GM19468 (cell line): ENCODE data around the gene ARHGDIG.

ENCODE experiments used
- ATAC-seq: cut with Tn5 transposase; IDR thresholded peaks from one replicate; pipeline ENCODE4 v1.9.1; 2021; ENCODE audit warnings: mild to moderate bottlenecking, moderate library complexity, moderate number of reproducible peaks; ENCODE audit not compliant: unreplicated experiment; ENCODE audit errors: extremely low read depth

ARHGDIG gene

DNA sequence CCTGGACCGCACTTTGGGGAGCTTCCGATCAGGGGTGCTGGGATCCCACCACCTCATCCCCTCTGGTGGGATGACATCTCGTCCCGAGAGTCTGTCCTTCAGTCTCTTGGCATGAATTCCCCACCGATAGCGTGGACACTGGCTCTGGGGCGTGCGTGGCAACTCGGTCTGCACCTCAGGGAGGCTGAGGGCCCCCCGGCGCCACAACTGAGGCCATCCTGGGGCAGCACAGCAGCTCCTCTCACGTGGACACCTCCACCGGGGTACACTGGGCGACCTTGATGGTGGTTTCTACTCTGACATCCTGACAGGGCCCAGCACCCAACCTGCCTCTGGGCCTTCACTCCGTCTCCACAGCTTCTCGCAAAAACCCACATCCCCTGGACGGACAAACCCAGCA is 11.1 kb downstream of the ARHGDIG start:
- ATAC-seq: no peak

GRCh38 chr16:293043-293775 is 12.8 kb downstream of the ARHGDIG start:
- ATAC-seq: no peak

DNA sequence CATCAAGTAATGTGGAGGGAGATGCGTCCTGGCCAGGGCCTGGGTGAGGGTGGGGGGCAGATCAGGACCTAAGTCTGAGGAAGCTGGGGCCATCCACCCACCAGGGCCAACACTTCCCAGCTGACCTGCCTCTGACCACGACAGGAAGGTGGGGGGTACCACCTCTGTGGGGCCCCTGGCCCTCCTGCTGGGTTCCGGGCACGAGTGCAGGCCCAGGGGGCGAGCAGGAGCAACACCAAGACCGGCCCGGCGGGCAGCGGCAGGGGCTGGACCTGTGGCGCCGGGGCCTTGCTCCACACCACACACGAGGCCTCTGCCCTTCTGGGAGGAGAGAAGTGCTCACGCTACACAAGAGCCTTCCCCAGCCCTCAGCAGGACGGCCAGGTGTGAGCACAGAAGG is 15.9 kb downstream of the ARHGDIG start:
- ATAC-seq: no peak

DNA sequence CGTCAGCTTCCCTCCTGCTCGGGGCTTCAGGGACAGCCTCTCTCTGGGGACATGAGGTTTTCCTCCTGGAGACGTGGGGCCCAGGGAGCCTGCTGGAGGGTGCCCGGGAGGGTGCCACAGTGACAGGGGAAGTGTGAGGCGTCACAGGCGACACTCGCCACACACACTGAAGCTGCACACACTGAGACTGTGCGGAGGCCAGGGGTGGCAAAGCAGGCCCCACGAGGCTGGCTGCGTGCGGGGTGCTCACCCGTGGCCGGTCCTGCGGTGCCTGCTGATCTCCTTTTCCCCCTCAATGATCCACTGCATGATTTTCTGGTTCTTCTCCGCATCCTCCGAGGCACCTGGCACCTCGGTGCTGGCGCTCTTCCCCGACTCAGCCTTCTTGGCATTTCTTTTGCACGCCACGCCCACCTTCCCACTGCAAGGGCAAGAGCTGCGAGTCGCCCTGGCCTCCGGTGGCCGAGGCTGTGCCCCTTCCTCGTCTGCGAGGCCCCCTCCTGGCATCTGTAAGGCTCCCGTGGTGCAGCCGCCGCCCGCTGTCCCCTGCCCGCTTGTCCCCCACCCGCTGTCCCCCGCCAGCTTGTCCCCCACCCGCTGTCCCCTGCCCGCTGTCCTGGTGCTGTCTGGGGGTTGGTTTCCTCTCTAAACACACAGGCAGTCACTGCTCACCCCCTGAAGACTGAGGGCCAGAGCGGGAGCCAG is 16.6 kb downstream of the ARHGDIG start:
- ATAC-seq: no peak

GRCh38 chr16:297832-298231 is 17.4 kb downstream of the ARHGDIG start:
- ATAC-seq: no peak

GRCh38 chr16:301235-301634 is 20.8 kb downstream of the ARHGDIG start:
- ATAC-seq: no peak

DNA sequence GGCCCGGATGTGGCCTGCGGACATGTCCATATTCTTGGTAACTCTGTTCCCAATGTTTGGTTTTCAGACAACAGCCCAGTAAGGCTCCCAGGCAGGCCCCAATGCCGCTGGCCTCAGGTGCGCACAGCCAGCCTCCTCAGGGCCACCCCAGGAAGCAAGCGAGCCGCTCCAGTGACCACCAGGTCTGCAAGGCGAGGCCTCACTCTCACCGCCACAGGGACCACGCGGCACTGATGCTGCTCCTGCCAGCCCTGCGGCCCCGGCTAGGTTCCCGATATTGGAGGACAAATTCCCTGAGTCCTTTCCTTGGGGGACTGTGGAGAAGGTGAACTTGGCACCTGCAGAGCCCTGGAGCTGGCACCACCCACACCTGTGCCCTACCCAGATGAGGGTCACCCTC is 21.6 kb downstream of the ARHGDIG start:
- no peak for ATAC-seq

GRCh38 chr16:303760-304505 is 23.5 kb downstream of the ARHGDIG start:
- ATAC-seq: no peak

GRCh38 chr16:305916-306626 is 25.7 kb downstream of the ARHGDIG start:
- ATAC-seq: no peak

GRCh38 chr16:306911-307370 is 26.6 kb downstream of the ARHGDIG start:
- no peak for ATAC-seq

DNA sequence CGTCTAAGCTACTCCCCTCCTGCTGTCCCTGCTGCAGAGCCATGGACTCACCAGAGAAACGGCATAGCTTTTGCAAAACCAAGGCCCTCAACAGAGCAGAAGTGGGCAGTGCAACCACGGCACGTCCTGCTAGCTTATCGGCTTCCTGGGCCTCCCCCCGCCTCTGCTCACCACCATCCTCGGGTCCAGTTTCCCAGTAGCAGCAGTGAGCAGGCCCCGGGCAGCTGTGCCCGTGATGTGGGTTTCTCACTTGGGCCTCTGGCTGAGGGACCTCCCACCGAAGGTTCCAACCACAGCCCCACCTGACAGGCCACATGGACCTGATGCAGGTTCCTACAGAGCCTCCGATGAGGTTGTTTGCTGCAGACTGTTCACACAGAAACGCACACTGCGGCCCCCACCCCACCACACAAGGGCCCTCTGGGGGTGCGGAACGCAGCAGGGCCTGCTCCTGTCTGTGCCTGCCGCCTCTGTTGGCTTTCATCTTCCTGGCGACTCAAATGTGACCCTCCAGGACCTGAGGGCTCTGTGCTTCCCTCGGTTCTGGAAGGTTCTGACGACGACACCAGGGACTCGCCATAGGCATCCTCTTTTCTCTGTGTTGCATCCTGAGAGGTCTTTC is 27.4 kb downstream of the ARHGDIG start:
- ATAC-seq: no peak

GRCh38 chr16:309476-309875 is 29.1 kb downstream of the ARHGDIG start:
- no peak for ATAC-seq

- ATAC-seq: no peak
Observed at GRCh38 chr16:311725-312124, 31.3 kb downstream of the ARHGDIG start.

- no peak for ATAC-seq
Observed at GRCh38 chr16:314351-314750, 34.0 kb downstream of the ARHGDIG start.

DNA sequence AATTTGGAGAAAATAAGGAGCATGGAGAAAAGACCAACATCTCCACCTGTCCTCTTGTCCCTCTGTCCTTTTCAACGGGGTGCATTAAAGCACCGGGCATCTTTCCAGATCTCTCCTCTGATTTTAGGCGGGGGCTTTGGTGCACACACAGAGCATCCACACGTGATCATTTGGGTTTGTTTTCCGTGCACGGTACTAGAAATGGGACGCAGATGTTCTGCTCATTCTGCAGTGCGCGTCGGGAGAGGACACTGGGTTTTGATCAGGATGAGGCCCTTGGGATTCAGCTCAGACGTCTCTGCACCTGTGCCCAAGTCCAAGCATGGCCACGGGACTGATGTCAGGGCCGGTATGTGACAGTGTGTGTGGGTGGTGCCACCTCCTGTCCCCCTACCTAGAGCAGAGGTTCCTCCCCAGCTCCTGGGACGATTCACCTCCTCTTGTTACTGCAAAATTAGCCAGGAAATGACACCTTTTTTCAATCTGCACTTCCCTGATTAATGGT is 34.5 kb downstream of the ARHGDIG start:
- no peak for ATAC-seq

GRCh38 chr16:316741-317464 is 36.5 kb downstream of the ARHGDIG start:
- no peak for ATAC-seq

- ATAC-seq: no peak
Observed at GRCh38 chr16:317583-317982, 37.2 kb downstream of the ARHGDIG start.

- ATAC-seq: no peak
Observed at GRCh38 chr16:318628-319027, 38.2 kb downstream of the ARHGDIG start.

- no peak for ATAC-seq
Observed at GRCh38 chr16:320206-320605, 39.8 kb downstream of the ARHGDIG start.
